ENCODE results near the gene PLA2G4C.

Gene PLA2G4C

GRCh38 chr19:48110350-48110966 lies at the start of gene PLA2G4C:
PLA2G4C (minus strand) TSS chr19:48110817; CDS start chr19:48106529, 4,288 bp downstream.
- DNase-seq (ENCODE audit: low spot score) = peak; percentile 91

GRCh38 chr19:48158210-48158790 lies 47.7 kb upstream of the PLA2G4C start:
- DNase-seq (ENCODE audit: low spot score) = no peak

- DNase-seq (ENCODE audit: low spot score) = no peak
These were observed 43.4 kb upstream of the PLA2G4C start for GRCh38 chr19:48154003-48154402.

- DNase-seq (ENCODE audit: low spot score) = peak; percentile 79
These were observed 41.9 kb upstream of the PLA2G4C start for GRCh38 chr19:48152551-48152950.

GRCh38 chr19:48149430-48149829 lies 38.8 kb upstream of the PLA2G4C start:
- no peak for DNase-seq (ENCODE audit: low spot score)

GRCh38 chr19:48148576-48148975 lies 38.0 kb upstream of the PLA2G4C start:
- no peak for DNase-seq (ENCODE audit: low spot score)

- DNase-seq (ENCODE audit: low spot score) = no peak
These were observed 37.1 kb upstream of the PLA2G4C start for GRCh38 chr19:48147597-48148175.

GRCh38 chr19:48139053-48139452 lies 28.4 kb upstream of the PLA2G4C start:
- DNase-seq (ENCODE audit: low spot score) = no peak

- DNase-seq (ENCODE audit: low spot score) = no peak
These were observed 26.8 kb upstream of the PLA2G4C start for GRCh38 chr19:48137411-48137810.

GRCh38 chr19:48136547-48136946 lies 25.9 kb upstream of the PLA2G4C start:
- no peak for DNase-seq (ENCODE audit: low spot score)

GRCh38 chr19:48135411-48135810 lies 24.8 kb upstream of the PLA2G4C start:
- DNase-seq (ENCODE audit: low spot score) = no peak

GRCh38 chr19:48133094-48133493 lies 22.5 kb upstream of the PLA2G4C start:
- DNase-seq (ENCODE audit: low spot score) = no peak

GRCh38 chr19:48127561-48127960 lies 16.9 kb upstream of the PLA2G4C start:
- no peak for DNase-seq (ENCODE audit: low spot score)

- peak; percentile 91 for DNase-seq (ENCODE audit: low spot score)
These were observed 13.5 kb upstream of the PLA2G4C start for GRCh38 chr19:48123907-48124651.

- no peak for DNase-seq (ENCODE audit: low spot score)
These were observed 11.8 kb upstream of the PLA2G4C start for GRCh38 chr19:48122421-48122820.

GRCh38 chr19:48121909-48122371 lies 11.3 kb upstream of the PLA2G4C start:
- DNase-seq (ENCODE audit: low spot score) = no peak

- DNase-seq (ENCODE audit: low spot score) = no peak
These were observed 10.4 kb upstream of the PLA2G4C start for GRCh38 chr19:48121066-48121465.

- no peak for DNase-seq (ENCODE audit: low spot score)
These were observed 9.9 kb upstream of the PLA2G4C start for GRCh38 chr19:48120505-48120904.

GRCh38 chr19:48118131-48118517 lies 7.5 kb upstream of the PLA2G4C start:
- no peak for DNase-seq (ENCODE audit: low spot score)

- no peak for DNase-seq (ENCODE audit: low spot score)
These were observed 7.0 kb upstream of the PLA2G4C start for GRCh38 chr19:48117515-48118130.

- no peak for DNase-seq (ENCODE audit: low spot score)
These were observed 2.7 kb upstream of the PLA2G4C start for GRCh38 chr19:48113190-48113917.

GRCh38 chr19:48111280-48111679 lies 663 bp upstream of the PLA2G4C start:
- no peak for DNase-seq (ENCODE audit: low spot score)

Measured in pons (tissue), 1 donor.